Fibroblast of upper back skin (primary cell): ENCODE measurements around the gene ASB7.
A peak's percentile ranks its signal among the peaks of the same experiment; 100 is the strongest.

ENCODE experiments used
- DNase-seq: peaks from one replicate; pipeline ENCODE4 v3.0.0-alpha.2; 2013

ASB7 gene

GRCh38 chr15:100598655-100599054, 3.7 kb upstream of the ASB7 start:
- no peak for DNase-seq

- no peak for DNase-seq
These were observed 1.2 kb upstream of the ASB7 start for GRCh38 chr15:100601163-100601562.

- no peak for DNase-seq
These were observed 749 bp upstream of the ASB7 start for GRCh38 chr15:100601617-100602063.

GRCh38 chr15:100602823-100603393, 519 bp downstream of the ASB7 start:
- no peak for DNase-seq

- DNase-seq, result no peak
These were observed 10.2 kb downstream of the ASB7 start for GRCh38 chr15:100612539-100612938.

- no peak for DNase-seq
These were observed 10.8 kb downstream of the ASB7 start for GRCh38 chr15:100613208-100613607.

GRCh38 chr15:100614336-100614735, 11.9 kb downstream of the ASB7 start:
- DNase-seq, result no peak

GRCh38 chr15:100614918-100615317, 12.5 kb downstream of the ASB7 start:
- DNase-seq, result no peak

- DNase-seq, result no peak
These were observed 13.4 kb downstream of the ASB7 start for GRCh38 chr15:100615801-100616200.

GRCh38 chr15:100616700-100617099, 14.3 kb downstream of the ASB7 start:
- DNase-seq, result no peak

- peak; percentile 50 for DNase-seq
These were observed 20.9 kb downstream of the ASB7 start for GRCh38 chr15:100623301-100623700.

GRCh38 chr15:100627789-100628395, 25.5 kb downstream of the ASB7 start:
- peak; percentile 73 for DNase-seq

- peak; percentile 66 for DNase-seq
These were observed 26.4 kb downstream of the ASB7 start for GRCh38 chr15:100628746-100629145.

GRCh38 chr15:100631831-100632230, 29.4 kb downstream of the ASB7 start:
- DNase-seq, result no peak

- DNase-seq, result no peak
These were observed 31.3 kb downstream of the ASB7 start for GRCh38 chr15:100633763-100634075.

- DNase-seq, result no peak
These were observed 33.1 kb downstream of the ASB7 start for GRCh38 chr15:100635406-100636071.

GRCh38 chr15:100638177-100638730, 35.9 kb downstream of the ASB7 start:
- DNase-seq, result no peak

- no peak for DNase-seq
These were observed 40.0 kb downstream of the ASB7 start for GRCh38 chr15:100642213-100642949.

GRCh38 chr15:100642950-100643338, 40.6 kb downstream of the ASB7 start:
- DNase-seq, result no peak

GRCh38 chr15:100645671-100646070, 43.3 kb downstream of the ASB7 start:
- DNase-seq, result no peak

GRCh38 chr15:100648951-100649350, 46.6 kb downstream of the ASB7 start:
- DNase-seq, result no peak

GRCh38 chr15:100650685-100651084, 48.3 kb downstream of the ASB7 start:
- no peak for DNase-seq

- peak; percentile 34 for DNase-seq
These were observed 48.9 kb downstream of the ASB7 start for GRCh38 chr15:100651253-100651652.

- no peak for DNase-seq
These were observed 49.7 kb downstream of the ASB7 start for GRCh38 chr15:100652116-100652515.
